ENCODE results near the gene APOM. TPM values are rescaled to one million over a fixed set of nuclear protein-coding genes. Genes with fewer than 3 reads are reported as not detected.

Gene APOM
- total and polyA plus RNA-seq, 4 donors = 89.8 to 587 (median 173) TPM

GRCh38 chr6:31700740-31701401 is 45.2 kb downstream of the APOM start (continued):
- no peak for TF ChIP-seq TAF1 (conservative IDR thresholded peaks at IDR 0.05)
- no peak for TF ChIP-seq SP1 (IDR thresholded peaks at IDR 0.05)
- TF ChIP-seq ATF3 (IDR thresholded peaks at IDR 0.05) = no peak
- TF ChIP-seq, protein P1, sequence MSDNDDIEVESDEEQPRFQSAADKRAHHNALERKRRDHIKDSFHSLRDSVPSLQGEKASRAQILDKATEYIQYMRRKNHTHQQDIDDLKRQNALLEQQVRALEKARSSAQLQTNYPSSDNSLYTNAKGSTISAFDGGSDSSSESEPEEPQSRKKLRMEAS (IDR thresholded peaks at IDR 0.05) = no peak

DNA sequence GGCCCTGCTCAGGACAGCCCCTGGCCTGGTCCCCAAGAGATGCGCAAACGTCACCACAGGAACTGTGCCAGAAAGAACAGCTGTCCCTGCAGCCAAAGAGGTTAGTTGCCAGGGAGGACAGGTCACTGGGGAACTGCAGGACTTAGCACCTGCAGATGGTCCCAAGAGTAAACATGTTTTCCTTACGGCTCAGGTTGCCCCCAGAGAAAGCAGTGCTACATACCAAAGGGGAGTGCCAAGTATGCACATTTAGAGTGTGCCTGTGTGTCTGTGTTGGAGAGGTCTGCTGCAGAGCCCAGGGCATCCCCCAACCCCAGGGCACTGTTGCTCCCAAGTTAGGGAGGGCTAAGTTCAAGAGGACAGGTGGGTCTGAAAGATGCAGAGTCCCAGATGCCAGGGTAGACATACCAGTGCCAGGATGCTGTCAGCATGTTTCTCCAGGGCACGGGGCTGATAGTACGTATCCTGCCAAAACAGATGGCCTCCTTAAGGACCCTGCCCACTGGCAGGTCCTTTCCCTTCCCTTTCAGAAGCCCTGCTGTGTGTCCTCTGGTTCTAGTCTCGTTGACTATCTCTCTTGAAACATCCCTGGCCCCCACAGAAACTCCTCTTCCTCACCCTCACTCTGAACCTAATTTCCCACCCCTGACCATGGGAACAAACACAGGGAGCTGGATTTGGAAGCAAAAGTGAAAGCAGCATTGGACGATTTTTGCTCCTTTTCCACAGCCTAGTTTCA is 46.1 kb downstream of the APOM start:
- Histone ChIP-seq H3K36me3 (ENCODE audit: control insufficient read depth in 4 of 4, insufficient read depth in 3 of 4, low read depth in 1 of 4, low read length in 3 of 4) (peaks cover 2 to 7% (median 5%) of the 10 kb centered on the region in 4 donors), H3K27ac (ENCODE audit: low read depth in 1 of 2, low read length in 2 of 2) (peak overlapping the region; percentile 94), H3K9ac (ENCODE audit: low read depth in 1 of 2, low read length in 2 of 2) (peak overlapping the region; percentile 85 to 98), H3K4me3 (ENCODE audit: low read depth in 1 of 3, low read length in 3 of 3) (peak overlapping the region; percentile 72 to 96 (median 73)), H3K4me1 (ENCODE audit: control insufficient read depth in 4 of 4, insufficient read depth in 4 of 4, low read length in 3 of 4) (peaks cover 0 to 17% (median 14%) of the 10 kb centered on the region in 4 donors), H3K9me3 (ENCODE audit: control insufficient read depth in 4 of 4, low read length in 3 of 4) (no peaks in the 10 kb centered on the region), H3K27me3 (ENCODE audit: control insufficient read depth in 4 of 4, insufficient read depth in 4 of 4, low read length in 3 of 4) (no peaks in the 10 kb centered on the region)
- TF ChIP-seq YY1 (IDR thresholded peaks at IDR 0.05) = no peak
- TF ChIP-seq, protein P2, sequence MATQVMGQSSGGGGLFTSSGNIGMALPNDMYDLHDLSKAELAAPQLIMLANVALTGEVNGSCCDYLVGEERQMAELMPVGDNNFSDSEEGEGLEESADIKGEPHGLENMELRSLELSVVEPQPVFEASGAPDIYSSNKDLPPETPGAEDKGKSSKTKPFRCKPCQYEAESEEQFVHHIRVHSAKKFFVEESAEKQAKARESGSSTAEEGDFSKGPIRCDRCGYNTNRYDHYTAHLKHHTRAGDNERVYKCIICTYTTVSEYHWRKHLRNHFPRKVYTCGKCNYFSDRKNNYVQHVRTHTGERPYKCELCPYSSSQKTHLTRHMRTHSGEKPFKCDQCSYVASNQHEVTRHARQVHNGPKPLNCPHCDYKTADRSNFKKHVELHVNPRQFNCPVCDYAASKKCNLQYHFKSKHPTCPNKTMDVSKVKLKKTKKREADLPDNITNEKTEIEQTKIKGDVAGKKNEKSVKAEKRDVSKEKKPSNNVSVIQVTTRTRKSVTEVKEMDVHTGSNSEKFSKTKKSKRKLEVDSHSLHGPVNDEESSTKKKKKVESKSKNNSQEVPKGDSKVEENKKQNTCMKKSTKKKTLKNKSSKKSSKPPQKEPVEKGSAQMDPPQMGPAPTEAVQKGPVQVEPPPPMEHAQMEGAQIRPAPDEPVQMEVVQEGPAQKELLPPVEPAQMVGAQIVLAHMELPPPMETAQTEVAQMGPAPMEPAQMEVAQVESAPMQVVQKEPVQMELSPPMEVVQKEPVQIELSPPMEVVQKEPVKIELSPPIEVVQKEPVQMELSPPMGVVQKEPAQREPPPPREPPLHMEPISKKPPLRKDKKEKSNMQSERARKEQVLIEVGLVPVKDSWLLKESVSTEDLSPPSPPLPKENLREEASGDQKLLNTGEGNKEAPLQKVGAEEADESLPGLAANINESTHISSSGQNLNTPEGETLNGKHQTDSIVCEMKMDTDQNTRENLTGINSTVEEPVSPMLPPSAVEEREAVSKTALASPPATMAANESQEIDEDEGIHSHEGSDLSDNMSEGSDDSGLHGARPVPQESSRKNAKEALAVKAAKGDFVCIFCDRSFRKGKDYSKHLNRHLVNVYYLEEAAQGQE (IDR thresholded peaks at IDR 0.05) = no peak
- no peak for TF ChIP-seq RXRA (IDR thresholded peaks at IDR 0.05)
- TF ChIP-seq NR2F2 (IDR thresholded peaks at IDR 0.05) = no peak
- TF ChIP-seq EGR1 (IDR thresholded peaks at IDR 0.05; ENCODE audit: low read depth in 2 of 2) = no peak
- TF ChIP-seq SP1 (IDR thresholded peaks at IDR 0.05) = no peak
- no peak for TF ChIP-seq HNF4G (IDR thresholded peaks at IDR 0.05)
- TF ChIP-seq FOXA2 (IDR thresholded peaks at IDR 0.05) = no peak
- no peak for TF ChIP-seq RAD21 (IDR thresholded peaks at IDR 0.05)
- TF ChIP-seq JUND (IDR thresholded peaks at IDR 0.05) = no peak
- no peak for TF ChIP-seq CTCF (IDR thresholded peaks at IDR 0.05; ENCODE audit: low read depth, low read length, missing input control)
- TF ChIP-seq FOXA1 (IDR thresholded peaks at IDR 0.05) = no peak
- no peak for TF ChIP-seq HNF4A (conservative IDR thresholded peaks at IDR 0.05)
- TF ChIP-seq TAF1 (conservative IDR thresholded peaks at IDR 0.05) = no peak
- no peak for TF ChIP-seq ATF3 (IDR thresholded peaks at IDR 0.05)
- TF ChIP-seq GABPA (IDR thresholded peaks at IDR 0.05 in 1 of 2, conservative IDR thresholded peaks at IDR 0.05 in 1 of 2) = no peak
- 24% methylated on average over 7 of the region's 7 CpGs for WGBS
- DNase-seq (ENCODE audit: low spot score) = no peak

Measured in liver (tissue), 9 donors.